Measurements from ENCODE around the gene ITPR1. TPM values are rescaled to one million over a fixed set of nuclear protein-coding genes. Genes with fewer than 3 reads are reported as not detected.
"Not testable (repeated sequence)": the region's sequence is repeated elsewhere in the genome, so short reads cannot be mapped to it uniquely, and the experiment has no call there.

ITPR1 gene
- total RNA-seq, 1 donor from 2014 or later = 16.3 TPM

DNA sequence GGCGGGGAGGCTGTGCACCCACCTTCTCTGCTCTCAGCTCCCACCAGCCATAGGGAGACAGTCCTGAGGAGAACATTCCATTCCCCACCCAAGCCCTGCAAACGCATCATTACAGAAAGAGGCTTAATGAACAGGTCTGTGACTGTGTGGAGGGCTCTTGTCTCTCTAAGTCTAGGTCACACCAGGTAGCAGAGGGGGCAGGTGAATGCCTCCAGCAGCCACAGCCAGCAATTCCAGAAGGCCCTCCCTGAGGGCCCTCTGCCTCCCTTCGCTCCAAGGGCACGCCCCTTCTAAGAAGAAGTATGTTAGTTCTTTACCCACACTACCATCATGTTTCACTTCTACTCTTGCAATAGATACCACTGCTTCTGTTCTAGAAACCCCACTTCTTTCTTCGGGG lies 268.6 kb downstream of the ITPR1 start:
- Histone ChIP-seq H3K36me3 (ENCODE audit: control insufficient read depth, insufficient read depth, low read length) (no peaks in the 10 kb centered on the region), H3K4me3 (ENCODE audit: low read depth, low read length) (no peak overlapping the region), H3K27me3 (ENCODE audit: control insufficient read depth, insufficient read depth, low read length) (no peaks in the 10 kb centered on the region)
- FAIRE-seq (no peak), DNase-seq (ENCODE audit: low read depth) (no peak)
- TF ChIP-seq CTCF (IDR thresholded peaks at IDR 0.05; ENCODE audit: insufficient read depth, low read length, severe bottlenecking) = no peak

DNA sequence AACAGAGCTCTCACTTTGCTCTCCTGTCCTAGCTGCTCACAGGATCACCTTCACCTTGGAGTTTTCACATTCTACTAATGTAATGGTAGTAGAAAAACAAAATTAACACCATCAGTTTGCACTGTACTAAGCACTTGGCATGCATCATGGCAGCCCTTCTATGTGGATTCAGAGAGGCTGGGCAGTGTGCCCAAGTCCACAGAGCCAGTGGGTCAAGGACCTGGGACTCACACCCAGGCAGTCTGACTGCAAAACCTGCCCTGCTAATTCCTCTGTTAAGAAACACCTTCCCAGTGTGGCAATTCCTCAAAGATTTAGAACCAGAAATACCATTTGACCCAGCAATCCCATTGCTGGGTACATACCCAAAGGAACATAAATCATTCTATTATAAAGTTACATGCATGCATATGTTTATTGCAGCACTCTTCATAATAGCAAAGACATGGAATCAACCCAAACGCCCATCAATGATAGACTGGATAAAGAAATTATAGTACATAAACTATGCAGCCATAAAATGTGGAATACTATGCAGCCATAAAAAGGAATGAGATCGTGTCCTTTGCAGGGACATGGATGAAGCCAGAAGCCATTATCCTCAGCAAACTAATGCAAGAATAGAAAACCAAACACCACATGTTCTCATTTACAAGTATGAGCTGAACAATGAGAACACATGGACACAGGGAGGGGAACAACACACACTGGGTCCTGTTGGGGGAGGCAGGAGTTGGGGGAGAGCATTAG lies 269.5 kb downstream of the ITPR1 start:
- FAIRE-seq; H3K27me3 ChIP-seq (ENCODE audit: control insufficient read depth, insufficient read depth, low read length); H3K36me3 ChIP-seq (ENCODE audit: control insufficient read depth, insufficient read depth, low read length); H3K4me3 ChIP-seq (ENCODE audit: low read depth, low read length); DNase-seq (ENCODE audit: low read depth): not testable (repeated sequence)

GRCh38 chr3:4763604-4764247 lies 270.6 kb downstream of the ITPR1 start:
- no peak for FAIRE-seq
- TF ChIP-seq CTCF (IDR thresholded peaks at IDR 0.05; ENCODE audit: insufficient read depth, low read length, severe bottlenecking) = no peak

DNA sequence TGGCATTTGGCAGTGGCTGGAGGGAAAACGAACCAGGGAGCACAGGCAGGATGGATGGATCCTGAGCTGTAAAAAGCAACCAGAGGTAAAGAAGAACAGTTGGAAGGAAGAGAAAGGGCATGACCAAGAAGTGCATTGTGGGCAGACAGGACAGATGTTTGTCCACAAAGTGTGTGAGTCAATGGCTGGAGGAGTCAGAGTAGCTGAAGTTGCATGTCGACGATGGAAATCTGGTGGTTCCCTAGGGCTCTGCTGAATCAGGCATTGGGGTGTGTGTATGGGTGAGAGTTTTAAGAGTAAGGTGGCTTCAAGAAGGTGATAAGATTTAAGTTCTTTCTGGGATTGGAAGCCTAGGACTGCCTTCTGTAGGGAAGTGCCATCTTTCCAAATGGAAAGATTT lies 272.1 kb downstream of the ITPR1 start:
- no peaks in the 10 kb centered on the region for H3K36me3 ChIP-seq (ENCODE audit: control insufficient read depth, insufficient read depth, low read length)
- no peak for FAIRE-seq
- no peak for TF ChIP-seq CTCF (IDR thresholded peaks at IDR 0.05; ENCODE audit: insufficient read depth, low read length, severe bottlenecking)
- H3K27me3 ChIP-seq (ENCODE audit: control insufficient read depth, insufficient read depth, low read length) = no peaks in the 10 kb centered on the region
- no peak overlapping the region for H3K4me3 ChIP-seq (ENCODE audit: low read depth, low read length)
- DNase-seq (ENCODE audit: low read depth) = no peak

More at GRCh38 chr3:4763604-4764247, 270.6 kb downstream of the ITPR1 start:
- Histone ChIP-seq H3K4me3 (ENCODE audit: low read depth, low read length) (no peak overlapping the region), H3K27me3 (ENCODE audit: control insufficient read depth, insufficient read depth, low read length) (no peaks in the 10 kb centered on the region), H3K36me3 (ENCODE audit: control insufficient read depth, insufficient read depth, low read length) (no peaks in the 10 kb centered on the region)
- no peak for DNase-seq (ENCODE audit: low read depth)

GRCh38 chr3:4766263-4766662 lies 273.1 kb downstream of the ITPR1 start:
- FAIRE-seq (no peak), DNase-seq (ENCODE audit: low read depth) (no peak)
- Histone ChIP-seq H3K36me3 (ENCODE audit: control insufficient read depth, insufficient read depth, low read length) (no peaks in the 10 kb centered on the region), H3K27me3 (ENCODE audit: control insufficient read depth, insufficient read depth, low read length) (no peaks in the 10 kb centered on the region), H3K4me3 (ENCODE audit: low read depth, low read length) (no peak overlapping the region)
- no peak for TF ChIP-seq CTCF (IDR thresholded peaks at IDR 0.05; ENCODE audit: insufficient read depth, low read length, severe bottlenecking)

DNA sequence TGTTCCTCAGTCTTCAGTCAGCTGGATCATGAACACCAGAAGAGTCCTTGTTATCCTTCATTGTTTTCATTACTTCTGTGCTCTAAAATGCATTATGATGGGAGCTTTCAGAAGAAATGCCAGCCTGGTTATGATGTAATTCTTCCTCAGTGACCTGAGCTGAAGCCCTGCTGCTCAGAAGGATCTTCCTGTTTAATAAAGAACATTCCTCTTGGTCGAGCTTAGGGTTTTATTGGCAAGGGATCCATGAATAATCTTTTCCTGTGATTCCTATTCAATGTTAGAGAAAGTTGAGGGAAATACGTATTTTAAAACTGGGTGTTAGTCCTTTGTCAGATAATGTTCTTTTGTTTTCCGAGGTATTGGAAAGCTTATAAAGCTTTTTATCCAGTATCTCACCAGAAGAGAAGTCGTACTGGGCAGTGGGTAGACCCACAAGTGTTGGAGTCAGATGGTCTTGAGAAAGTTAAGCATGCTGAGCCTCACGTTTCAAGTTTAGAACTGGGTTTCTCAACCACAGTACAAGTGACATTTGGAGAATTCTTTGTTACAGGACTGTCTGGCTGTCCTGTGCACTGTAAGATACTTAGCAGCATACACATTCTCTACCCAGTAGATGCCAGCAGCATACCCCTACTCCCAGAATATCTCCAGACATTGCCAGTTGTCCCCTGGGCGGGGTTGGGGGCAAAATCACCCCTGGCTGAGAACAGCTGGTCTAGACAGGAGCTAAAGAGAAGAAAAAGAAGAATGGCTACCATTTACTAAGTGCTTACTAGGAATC lies 273.8 kb downstream of the ITPR1 start:
- H3K4me3 ChIP-seq (ENCODE audit: low read depth, low read length) = no peak overlapping the region
- TF ChIP-seq CTCF (IDR thresholded peaks at IDR 0.05; ENCODE audit: insufficient read depth, low read length, severe bottlenecking) = no peak
- DNase-seq (ENCODE audit: low read depth) (no peak), FAIRE-seq (peak; percentile 52)
- H3K27me3 ChIP-seq (ENCODE audit: control insufficient read depth, insufficient read depth, low read length) = no peaks in the 10 kb centered on the region
- H3K36me3 ChIP-seq (ENCODE audit: control insufficient read depth, insufficient read depth, low read length) = no peaks in the 10 kb centered on the region

Measured in bronchial epithelial cell (primary cell).